CD4-positive, alpha-beta memory T cell (primary cell): ENCODE results near the gene ZNF580. TPM values are rescaled to one million over a fixed set of nuclear protein-coding genes. Genes with fewer than 3 reads are reported as not detected.

Experiments
- CTCF ChIA-PET: fragments of 350-600 bp; sonication (Branson Sonifier 250); formaldehyde crosslinking; loops from one replicate; lab custom pipeline; 2021; ENCODE audit warnings: inconsistent platforms; ENCODE audit not compliant: partially characterized antibody; lab: Charles Lee
- POLR2A ChIA-PET: fragments of 350-600 bp; sonication (Branson Sonifier 250); formaldehyde crosslinking; loops from one replicate; lab custom pipeline; 2021; ENCODE audit not compliant: partially characterized antibody; lab: Charles Lee
- DNase-seq, 5 donors: peaks; one replicate each; pipeline versions ENCODE4 v3.0.0 to v3.0.0-alpha.2; 2020 to 2022; ENCODE audit warnings: mixed read lengths in 1 of 5
- H3K27ac ChIP-seq: one replicate; pipeline ENCODE4 v1.7.0; 2013; ENCODE audit warnings: low read depth, low read length
- H3K27me3 ChIP-seq: 2 replicates; pipeline ENCODE4 v1.7.0; 2013; ENCODE audit warnings: mild to moderate bottlenecking, low read length, moderate library complexity; ENCODE audit not compliant: insufficient read depth
- H3K36me3 ChIP-seq: 2 replicates; pipeline ENCODE4 v1.7.0; 2013; ENCODE audit warnings: mild to moderate bottlenecking, low read length, moderate library complexity; ENCODE audit not compliant: insufficient read depth
- H3K4me1 ChIP-seq: 2 replicates; pipeline ENCODE4 v1.7.0; 2013; ENCODE audit warnings: mild to moderate bottlenecking, low read length, moderate library complexity; ENCODE audit not compliant: insufficient read depth
- H3K4me3 ChIP-seq, 2 donors: one replicate each; pipeline ENCODE4 v1.7.0; 2013; ENCODE audit warnings: low read length in 2 of 2, mild to moderate bottlenecking in 1 of 2
- H3K9me3 ChIP-seq, 2 donors: one replicate each; pipeline ENCODE4 v1.7.0; 2013; ENCODE audit warnings: low read length in 2 of 2, control low read depth in 1 of 2; ENCODE audit not compliant: control insufficient read depth in 1 of 2
- H3K27ac Mint-ChIP-seq, 7 donors: one replicate each; pipeline ENCODE4 v1.8.0; 2020 to 2021; ENCODE audit warnings: mixed read lengths in 7 of 7, mild to moderate bottlenecking in 6 of 7, inconsistent platforms in 3 of 7, moderate library complexity in 3 of 7
- H3K27me3 Mint-ChIP-seq, 2 donors: one replicate each; pipeline ENCODE4 v1.8.0; 2020 to 2021; ENCODE audit warnings: mixed read lengths in 2 of 2
- H3K36me3 Mint-ChIP-seq, 2 donors: one replicate each; pipeline ENCODE4 v1.8.0; 2020 to 2021; ENCODE audit warnings: mixed read lengths in 2 of 2, inconsistent platforms in 1 of 2, mild to moderate bottlenecking in 1 of 2
- H3K4me1 Mint-ChIP-seq, 4 donors: one replicate each; pipeline ENCODE4 v1.8.0; 2020 to 2021; ENCODE audit warnings: mixed read lengths in 4 of 4, mild to moderate bottlenecking in 1 of 4
- H3K4me3 Mint-ChIP-seq, 8 donors: one replicate each; pipeline ENCODE4 v1.8.0; 2020 to 2021; ENCODE audit warnings: mixed read lengths in 8 of 8, mild to moderate bottlenecking in 7 of 8, moderate library complexity in 6 of 8, inconsistent platforms in 3 of 8
- H3K9me3 Mint-ChIP-seq, 8 donors: one replicate each; pipeline ENCODE4 v1.8.0; 2020 to 2021; ENCODE audit warnings: mixed read lengths in 8 of 8, mild to moderate bottlenecking in 5 of 8, inconsistent platforms in 3 of 8, moderate library complexity in 1 of 8
- intact Hi-C: fragments of 100-400 bp; cut with micrococcal nuclease; formaldehyde crosslinking; loops from one replicate; pipeline ENCODE4 v1.15.1; 2023
- polyA plus RNA-seq, 2 donors: library from polyadenylated mRNA; unstranded; fragments of 300-500 nt; fragmentation: Illumina TruSeq; gene quantifications; one replicate each; pipeline ENCODE4 v1.2.3, GENCODE V29; 2021
- total RNA-seq, 2 experiments: library from RNA; stranded (reverse); gene quantifications; one replicate each; pipeline ENCODE4 v1.2.3, GENCODE V29; 2021

Gene ZNF580
- total and polyA plus RNA-seq, 4 experiments from 2014 or later: 7.2 to 105 (median 55.2) TPM

- Histone ChIP-seq H3K27ac (peak overlapping the region; percentile 94), H3K27me3 (no peaks in the 10 kb centered on the region), H3K4me3 (peak overlapping the region; percentile 79 to 98), H3K36me3 (peaks cover 35% of the 10 kb centered on the region), H3K9me3 (no peaks in the 10 kb centered on the region), H3K4me1 (peaks cover 63% of the 10 kb centered on the region)
- Mint-ChIP-seq H3K27me3 (no peaks in the 10 kb centered on the region), H3K9me3 (no peaks in the 10 kb centered on the region), H3K4me3 (peak overlapping the region; percentile 94 to 100 (median 97)), H3K27ac (peak overlapping the region; percentile 94 to 100 (median 99)), H3K4me1 (peaks cover 30 to 73% (median 52%) of the 10 kb centered on the region in 4 donors), H3K36me3 (peaks cover 29 to 64% of the 10 kb centered on the region in 2 donors)
- DNase-seq: no peak
- intact Hi-C loops: loop anchor here (1.0 to 2.0 kb wide), 5 partner anchors 21 to 559 kb away; partner anchors contain the start of genes FIZ1, PPP1R12C, U2AF2 and ZNF581
- ChIA-PET POLR2A (interaction anchor here (0.8 to 1.6 kb wide), 4 partner anchors 21 to 41 kb away, joined by 3 to 4 read pairs (median 4); partner anchors contain the start of genes U2AF2 and ZNF581), CTCF (no interaction called here)
Measured at GRCh38 chr19:55675661-55676354, 35.0 kb downstream of the ZNF580 start.

GRCh38 chr19:55676383-55676782 is 35.6 kb downstream of the ZNF580 start:
- H3K4me3 ChIP-seq: no peak overlapping the region
- no peaks in the 10 kb centered on the region for H3K27me3 ChIP-seq
- no peaks in the 10 kb centered on the region for H3K9me3 ChIP-seq
- peaks cover 57% of the 10 kb centered on the region for H3K4me1 ChIP-seq
- intact Hi-C loops: no loop called here
- peak overlapping the region; percentile 94 for H3K27ac ChIP-seq
- Mint-ChIP-seq H3K4me3 (peak overlapping the region; percentile 94 to 100 (median 97)), H3K27ac (peak overlapping the region; percentile 81 to 100 (median 96)), H3K27me3 (no peaks in the 10 kb centered on the region), H3K4me1 (peaks cover 27 to 72% (median 48%) of the 10 kb centered on the region in 4 donors), H3K36me3 (peaks cover 29 to 60% of the 10 kb centered on the region in 2 donors), H3K9me3 (no peaks in the 10 kb centered on the region)
- CTCF ChIA-PET: no interaction called here
- POLR2A ChIA-PET: interaction anchor here (0.8 to 1.6 kb wide), 4 partner anchors 22 to 42 kb away, joined by 3 to 4 read pairs (median 4); partner anchors contain the start of genes U2AF2 and ZNF581
- peaks cover 37% of the 10 kb centered on the region for H3K36me3 ChIP-seq
- DNase-seq: no peak

- Mint-ChIP-seq H3K27me3 (no peaks in the 10 kb centered on the region), H3K9me3 (no peaks in the 10 kb centered on the region), H3K36me3 (peaks cover 29 to 60% of the 10 kb centered on the region in 2 donors), H3K27ac (peak overlapping the region; percentile 81 to 100 (median 96)), H3K4me1 (peaks cover 27 to 69% (median 48%) of the 10 kb centered on the region in 4 donors), H3K4me3 (peak overlapping the region; percentile 94 to 100 (median 97))
- Histone ChIP-seq H3K36me3 (peaks cover 43% of the 10 kb centered on the region), H3K27me3 (no peaks in the 10 kb centered on the region), H3K9me3 (no peaks in the 10 kb centered on the region), H3K4me3 (no peak overlapping the region), H3K4me1 (peaks cover 55% of the 10 kb centered on the region), H3K27ac (peak overlapping the region; percentile 4)
- DNase-seq: no peak
- POLR2A ChIA-PET: interaction anchor here (0.8 to 1.6 kb wide), 3 partner anchors 22 to 43 kb away, joined by 3 to 4 read pairs (median 4); partner anchors contain the start of genes U2AF2 and ZNF581
- intact Hi-C loops: no loop called here
- CTCF ChIA-PET: no interaction called here
Measured at GRCh38 chr19:55676889-55677505, 36.2 kb downstream of the ZNF580 start.

GRCh38 chr19:55677572-55678028 is 36.8 kb downstream of the ZNF580 start:
- Histone ChIP-seq H3K27me3 (no peaks in the 10 kb centered on the region), H3K36me3 (peaks cover 46% of the 10 kb centered on the region), H3K9me3 (no peaks in the 10 kb centered on the region), H3K4me3 (no peak overlapping the region), H3K4me1 (peaks cover 55% of the 10 kb centered on the region), H3K27ac (no peak overlapping the region)
- Mint-ChIP-seq H3K27ac (peak overlapping the region; percentile 38 to 94 (median 81)), H3K4me3 (peak overlapping the region in 7 of 8 donors; percentile 6 to 99 (median 49)), H3K9me3 (no peaks in the 10 kb centered on the region), H3K36me3 (peaks cover 25 to 59% of the 10 kb centered on the region in 2 donors), H3K4me1 (peaks cover 29 to 69% (median 45%) of the 10 kb centered on the region in 4 donors), H3K27me3 (no peaks in the 10 kb centered on the region)
- CTCF ChIA-PET: no interaction called here
- DNase-seq: no peak
- intact Hi-C loops: no loop called here
- POLR2A ChIA-PET: no interaction called here

DNA sequence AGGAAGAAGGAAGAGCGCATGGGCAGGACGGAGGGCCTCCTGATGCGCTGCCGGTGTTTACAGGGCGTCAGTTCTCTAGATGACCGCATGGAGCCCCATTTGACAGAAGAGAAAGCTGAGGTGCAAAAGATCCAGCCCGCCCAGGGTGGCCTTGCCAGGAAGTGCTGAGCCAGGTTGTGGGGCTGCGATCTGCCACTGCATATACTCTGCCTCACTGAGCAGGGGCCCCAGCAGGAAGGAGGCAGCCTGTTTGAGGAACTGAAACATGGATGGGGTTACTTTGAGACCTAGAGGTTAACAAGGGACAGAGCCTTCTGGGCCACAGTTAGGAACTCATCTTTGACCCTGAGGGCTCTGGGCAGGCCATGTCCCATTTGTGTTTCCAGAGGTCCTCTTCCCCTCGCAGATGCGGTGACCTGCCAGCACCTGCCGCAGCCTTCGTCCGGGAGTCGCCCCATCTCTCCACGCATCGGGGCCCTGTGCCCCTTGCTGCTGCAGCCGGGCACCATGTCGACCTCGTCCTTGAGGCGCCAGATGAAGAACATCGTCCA is 37.4 kb downstream of the ZNF580 start:
- CTCF ChIA-PET: no interaction called here
- H3K27ac Mint-ChIP-seq: peak overlapping the region in 4 of 7 donors; percentile 12 to 94 (median 66)
- intact Hi-C loops: no loop called here
- H3K4me3 Mint-ChIP-seq: peak overlapping the region in 3 of 8 donors; percentile 33 to 98 (median 53)
- Histone ChIP-seq H3K9me3 (no peaks in the 10 kb centered on the region), H3K4me1 (peaks cover 55% of the 10 kb centered on the region), H3K36me3 (peaks cover 46% of the 10 kb centered on the region), H3K4me3 (no peak overlapping the region), H3K27me3 (no peaks in the 10 kb centered on the region), H3K27ac (no peak overlapping the region)
- H3K4me1 Mint-ChIP-seq: peaks cover 29 to 65% (median 45%) of the 10 kb centered on the region in 4 donors
- no peaks in the 10 kb centered on the region for H3K9me3 Mint-ChIP-seq
- POLR2A ChIA-PET: no interaction called here
- peaks cover 24 to 56% of the 10 kb centered on the region in 2 donors for H3K36me3 Mint-ChIP-seq
- H3K27me3 Mint-ChIP-seq: no peaks in the 10 kb centered on the region
- DNase-seq: no peak

DNA sequence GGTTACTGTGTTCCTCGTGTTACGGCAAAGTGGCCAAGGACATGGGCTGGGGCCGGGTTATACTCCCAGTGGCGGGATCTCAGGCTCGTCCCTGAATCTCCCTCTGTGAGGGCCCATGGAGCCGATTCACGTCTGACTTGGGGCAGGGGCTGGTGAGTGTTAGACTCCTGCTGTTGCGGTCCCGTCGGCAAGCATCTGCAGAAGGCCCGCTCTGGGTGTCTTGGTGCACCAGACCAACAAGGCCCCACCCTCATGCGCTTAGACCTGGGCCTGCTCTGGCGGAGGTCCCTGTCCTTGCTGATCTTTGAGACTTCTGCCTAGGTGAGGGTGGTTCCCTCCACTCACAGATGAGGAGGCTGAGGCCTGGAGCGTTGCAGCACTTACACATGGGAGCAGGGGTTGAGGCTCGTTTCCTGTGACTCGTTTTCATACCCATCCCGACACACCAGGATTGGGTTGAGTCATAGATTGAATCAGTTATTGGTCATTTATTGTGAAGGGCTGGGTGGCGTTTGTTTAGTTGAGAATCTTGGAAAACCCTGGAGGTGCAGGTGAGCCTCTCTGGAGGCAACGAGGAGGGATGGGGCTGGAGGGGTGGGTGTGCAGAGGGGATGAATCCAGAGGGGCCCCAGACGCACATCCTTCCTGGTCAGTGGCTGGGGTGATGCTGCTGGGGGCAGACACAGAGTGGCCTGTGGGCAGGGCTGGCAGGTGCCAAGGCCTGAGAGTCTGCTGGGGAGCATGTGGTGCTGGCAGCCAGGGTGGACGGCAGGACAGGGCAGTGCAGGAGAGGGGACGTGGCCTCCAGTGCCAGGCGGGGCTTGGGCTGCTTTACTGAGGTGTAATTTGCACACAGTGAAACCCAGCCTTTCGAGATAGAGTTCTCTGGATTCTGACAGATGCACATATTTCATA is 38.8 kb downstream of the ZNF580 start:
- H3K27ac ChIP-seq: no peak overlapping the region
- H3K27me3 Mint-ChIP-seq: no peaks in the 10 kb centered on the region
- no peak overlapping the region for H3K4me3 ChIP-seq
- H3K4me1 Mint-ChIP-seq: peaks cover 28 to 67% (median 38%) of the 10 kb centered on the region in 4 donors
- peaks cover 51% of the 10 kb centered on the region for H3K4me1 ChIP-seq
- CTCF ChIA-PET: no interaction called here
- peak in 1 of 5 donors; percentile 35 for DNase-seq
- POLR2A ChIA-PET: no interaction called here
- no peaks in the 10 kb centered on the region for H3K9me3 Mint-ChIP-seq
- H3K9me3 ChIP-seq: no peaks in the 10 kb centered on the region
- H3K27ac Mint-ChIP-seq: peak overlapping the region in 2 of 7 donors; percentile 18 to 26
- no peak overlapping the region for H3K4me3 Mint-ChIP-seq
- peaks cover 42% of the 10 kb centered on the region for H3K36me3 ChIP-seq
- no peaks in the 10 kb centered on the region for H3K27me3 ChIP-seq
- H3K36me3 Mint-ChIP-seq: peaks cover 18 to 60% of the 10 kb centered on the region in 2 donors
- intact Hi-C loops: no loop called here
